GM18868 (cell line): ENCODE data around the gene MPP3.

Source experiments
- ATAC-seq: cut with Tn5 transposase; IDR thresholded peaks from one replicate; pipeline ENCODE4 v1.9.1; 2021; ENCODE audit warnings: mild to moderate bottlenecking, moderate library complexity; ENCODE audit not compliant: unreplicated experiment

The MPP3 gene

GRCh38 chr17:43774304-43775250 is 58.4 kb downstream of the MPP3 start:
- ATAC-seq: no peak

- ATAC-seq: no peak
Observed at GRCh38 chr17:43772877-43773648, 59.9 kb downstream of the MPP3 start.

DNA sequence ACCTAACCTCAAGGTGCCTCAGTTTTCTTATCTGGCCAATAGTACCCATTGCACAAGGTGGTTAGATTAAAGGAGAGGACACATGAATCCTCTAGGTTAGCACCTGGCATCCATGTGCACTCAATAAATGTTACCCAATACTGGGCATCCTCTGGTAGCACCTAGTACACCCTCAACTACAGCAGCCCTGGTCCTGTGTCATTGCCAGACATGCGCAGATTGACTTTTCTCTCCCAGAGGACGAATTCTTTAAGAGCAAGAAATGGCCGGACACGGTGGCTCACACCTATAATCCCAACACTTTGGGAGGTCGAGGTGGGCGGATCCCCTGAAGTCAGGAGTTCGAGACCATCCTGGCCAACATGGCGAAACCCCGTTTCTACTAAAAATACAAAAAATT is 61.5 kb downstream of the MPP3 start:
- ATAC-seq: no peak

DNA sequence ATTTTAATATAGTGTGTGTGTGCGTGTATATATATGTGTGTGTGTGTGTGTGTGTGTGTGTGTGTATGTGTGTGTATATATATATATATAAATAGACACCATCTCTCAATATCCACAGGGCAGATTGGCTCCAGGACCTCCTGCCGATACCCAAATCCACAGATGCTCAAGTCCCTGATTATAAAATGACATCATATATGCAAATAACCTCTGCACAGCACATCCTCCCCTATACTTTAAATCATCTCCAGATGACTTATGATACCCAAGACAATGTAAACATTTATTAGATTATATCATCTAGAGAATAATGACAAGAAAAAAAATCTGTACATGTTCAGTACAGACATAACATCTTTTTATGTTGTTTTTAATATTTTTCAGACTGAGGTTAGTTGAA is 62.0 kb downstream of the MPP3 start:
- no peak for ATAC-seq

DNA sequence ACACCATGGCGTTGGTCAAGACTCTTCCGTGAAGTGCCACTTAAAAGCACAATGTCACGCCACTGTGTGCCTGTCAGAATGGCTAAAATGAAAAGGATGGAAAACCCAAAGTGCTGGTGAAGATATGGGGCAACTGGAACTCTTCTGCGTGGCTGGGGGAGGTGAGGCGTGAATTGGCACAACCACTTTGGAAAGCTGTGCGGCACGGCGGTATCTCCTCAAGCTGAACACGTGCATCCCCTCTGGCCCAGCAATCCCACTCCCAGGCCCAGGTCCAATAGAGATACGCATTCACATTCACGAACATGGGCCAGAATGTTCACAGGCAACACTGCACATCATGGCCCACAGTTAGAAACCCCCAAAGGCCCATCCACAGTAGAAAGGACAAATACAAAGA is 63.1 kb downstream of the MPP3 start:
- no peak for ATAC-seq

GRCh38 chr17:43769426-43769825 is 63.5 kb downstream of the MPP3 start:
- ATAC-seq: no peak

DNA sequence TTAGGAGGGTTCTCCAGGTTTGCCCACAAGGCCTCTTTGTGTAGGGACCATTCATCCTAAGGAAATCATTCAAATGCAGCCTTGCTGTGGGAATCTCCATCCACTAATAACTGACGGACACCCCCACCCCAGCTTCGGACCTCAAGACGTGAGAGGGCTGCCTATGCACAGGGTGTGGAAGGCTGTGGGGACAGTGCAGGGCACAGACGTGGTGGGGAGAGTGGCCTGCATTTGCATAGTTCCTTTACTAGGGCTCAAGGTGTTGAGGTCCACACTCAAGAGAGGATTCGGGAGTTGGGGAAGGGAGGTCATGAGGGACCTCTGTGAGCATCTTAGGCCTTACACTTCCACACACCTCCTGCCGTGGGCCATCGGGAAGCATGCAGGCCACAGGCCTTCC is 64.0 kb downstream of the MPP3 start:
- ATAC-seq: no peak

GRCh38 chr17:43768382-43768781 is 64.6 kb downstream of the MPP3 start:
- ATAC-seq: no peak

- no peak for ATAC-seq
Observed at GRCh38 chr17:43767713-43768059, 65.3 kb downstream of the MPP3 start.

DNA sequence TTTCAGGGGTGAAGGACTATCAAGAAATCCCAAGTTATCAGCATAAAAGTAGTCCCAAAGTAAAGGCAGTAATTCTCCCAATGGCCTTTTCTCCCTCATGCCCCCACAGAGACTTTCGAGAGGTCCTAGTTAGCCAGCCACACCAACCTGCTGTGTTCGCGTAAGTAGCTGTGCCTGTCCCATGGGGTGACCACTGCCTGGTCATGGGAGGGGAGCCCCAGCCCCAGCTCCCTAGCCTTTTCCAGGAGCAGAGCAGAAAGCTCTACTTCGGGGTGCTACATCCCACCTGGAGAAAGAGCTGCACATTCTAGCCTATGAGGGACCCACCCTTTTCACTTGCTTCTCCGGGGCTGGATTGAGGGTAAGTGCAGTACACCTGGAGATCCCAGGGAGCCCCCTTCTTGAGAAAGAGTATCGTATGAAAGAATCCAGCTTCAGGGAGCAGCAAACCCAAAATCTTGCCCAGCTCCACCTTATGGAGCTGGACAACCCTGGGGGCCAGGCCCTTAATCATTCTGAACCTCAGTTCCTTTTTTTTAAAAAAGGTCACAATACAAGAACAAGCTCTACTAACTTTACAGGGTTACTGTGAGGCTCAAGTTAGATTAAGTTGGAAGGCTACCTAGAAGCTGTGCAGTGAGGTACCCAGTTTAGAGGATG is 65.8 kb downstream of the MPP3 start:
- ATAC-seq: no peak

GRCh38 chr17:43766413-43767052 is 66.4 kb downstream of the MPP3 start:
- no peak for ATAC-seq

DNA sequence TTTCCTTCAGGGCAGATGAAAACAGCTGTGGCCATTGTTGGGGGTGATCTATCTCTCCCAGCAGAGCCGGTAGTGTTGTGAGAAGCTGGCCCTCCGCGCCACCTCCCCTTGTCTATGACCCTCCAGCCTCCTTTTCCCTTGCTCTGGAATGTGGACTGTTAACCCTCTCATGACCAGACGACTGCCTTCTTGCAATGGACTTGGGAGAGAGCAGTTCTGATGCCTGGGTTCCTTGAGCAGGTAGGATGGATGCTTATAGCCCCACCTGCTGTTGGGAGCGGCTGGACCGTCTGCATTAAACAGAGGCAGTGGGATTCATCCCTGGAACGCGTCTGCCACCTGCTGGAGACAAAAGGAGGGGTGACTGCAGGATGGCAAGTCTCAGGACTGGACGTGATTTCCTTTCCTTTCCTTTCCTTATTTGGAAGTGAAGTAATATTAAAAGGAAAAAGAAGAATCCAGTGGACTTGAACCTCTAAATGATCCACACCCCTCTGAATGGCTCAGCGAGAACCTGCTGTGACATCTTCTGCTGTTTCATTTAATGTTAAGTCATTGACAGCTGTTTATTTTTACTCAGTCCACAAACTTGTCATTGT is 72.6 kb downstream of the MPP3 start:
- no peak for ATAC-seq

GRCh38 chr17:43759836-43760235 is 73.1 kb downstream of the MPP3 start:
- no peak for ATAC-seq

DNA sequence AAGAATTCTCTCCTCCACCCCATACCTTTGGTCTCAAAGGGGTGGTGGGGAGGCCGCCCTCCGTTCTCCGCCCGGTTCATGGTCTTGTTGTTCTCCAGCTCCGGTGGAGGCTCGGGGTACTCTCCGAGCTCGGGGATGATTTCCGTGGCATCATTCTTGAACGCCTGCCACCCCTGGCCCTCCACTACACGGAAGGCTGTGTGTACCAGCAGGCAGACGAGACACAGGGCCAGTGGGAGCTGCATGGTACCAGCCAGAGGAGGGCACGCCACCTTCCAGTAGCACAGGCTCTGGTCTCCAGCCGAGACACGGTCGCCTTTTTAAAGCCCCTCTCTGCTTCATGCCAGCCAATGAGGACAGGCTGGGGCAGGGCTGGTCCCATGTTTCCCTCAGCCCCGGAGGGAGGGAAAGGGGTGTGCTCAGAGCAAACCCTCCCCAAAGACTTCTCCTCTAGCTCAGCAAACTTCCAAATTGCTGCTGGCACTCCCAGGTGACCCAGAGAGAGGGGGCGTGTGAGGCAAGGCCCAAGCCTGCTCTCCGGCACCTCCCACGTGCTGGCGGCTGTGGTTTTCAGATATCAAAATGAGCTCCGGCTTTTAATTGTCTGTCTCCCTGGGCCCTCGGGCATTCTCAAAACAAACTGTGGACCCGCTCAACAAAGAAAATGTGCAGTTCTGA is 74.3 kb downstream of the MPP3 start, which contains the start of gene SOST:
Gene SOST (minus strand): TSS at position 295 of the 678 bp plus-strand sequence. CDS start 50 bp downstream, at position 245.
- ATAC-seq: no peak

DNA sequence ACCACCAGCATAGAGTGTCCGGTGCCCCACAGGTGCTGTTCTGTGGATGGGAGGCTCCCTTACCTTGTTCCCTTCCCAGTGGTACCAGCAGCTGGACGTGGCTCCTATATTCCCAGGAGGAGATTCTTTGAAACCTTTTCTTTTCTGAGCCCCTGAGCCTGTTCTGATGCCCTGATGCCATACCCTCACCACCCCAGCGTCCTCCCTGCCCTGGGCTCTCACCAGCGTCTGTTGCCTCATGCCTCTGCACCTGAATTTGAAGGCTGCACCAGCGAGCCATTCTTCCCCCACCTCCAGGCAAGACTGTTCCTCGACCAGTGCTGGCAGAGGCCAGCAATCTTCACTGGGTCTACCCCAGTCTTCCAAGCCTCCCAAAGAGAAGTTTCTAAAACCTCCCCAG is 74.9 kb downstream of the MPP3 start:
- ATAC-seq: no peak

GRCh38 chr17:43757171-43757660 is 75.7 kb downstream of the MPP3 start:
- ATAC-seq: no peak

- ATAC-seq: no peak
Observed at GRCh38 chr17:43756201-43756600, 76.7 kb downstream of the MPP3 start.

GRCh38 chr17:43755389-43755875 is 77.5 kb downstream of the MPP3 start:
- ATAC-seq: no peak

DNA sequence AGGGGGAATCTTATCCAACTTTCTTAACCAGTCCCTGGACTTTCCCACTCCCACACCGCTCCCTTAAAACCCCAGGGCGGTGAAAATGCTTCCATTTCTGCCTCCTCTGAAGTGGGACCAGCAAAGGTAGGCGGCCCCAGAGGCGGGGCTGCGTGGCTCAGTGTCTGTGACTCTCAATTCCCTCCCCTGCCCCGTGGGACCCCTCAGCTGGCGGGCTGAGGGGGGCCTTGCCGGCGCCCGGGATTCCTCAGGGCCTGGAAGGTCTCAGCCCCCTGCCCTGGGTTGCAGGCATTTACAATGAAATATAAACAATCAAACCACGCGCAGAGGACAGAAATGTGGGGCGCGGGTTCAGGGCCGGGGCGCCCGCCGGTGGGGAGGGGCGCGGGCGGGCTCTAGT is 78.0 kb downstream of the MPP3 start:
- no peak for ATAC-seq
